HG03558 (cell line): ENCODE data around the gene INPP5D.
A peak's percentile ranks its signal among the peaks of the same experiment; 100 is the strongest.

ENCODE experiments used
- ATAC-seq: cut with Tn5 transposase; IDR thresholded peaks from one replicate; pipeline ENCODE4 v1.9.1; 2021; ENCODE audit warnings: moderate number of reproducible peaks; ENCODE audit not compliant: unreplicated experiment; ENCODE audit errors: extremely low read depth

Gene INPP5D

GRCh38 chr2:233245406-233245805 lies 185.3 kb downstream of the INPP5D start:
- ATAC-seq, result no peak

GRCh38 chr2:233247116-233247515 lies 187.0 kb downstream of the INPP5D start:
- ATAC-seq, result no peak

GRCh38 chr2:233247744-233248143 lies 187.6 kb downstream of the INPP5D start:
- ATAC-seq, result no peak

GRCh38 chr2:233248999-233249398 lies 188.9 kb downstream of the INPP5D start:
- ATAC-seq, result no peak

- no peak for ATAC-seq
Measured at GRCh38 chr2:233250568-233250967, 190.4 kb downstream of the INPP5D start.

- no peak for ATAC-seq
Measured at GRCh38 chr2:233250985-233251305, 190.8 kb downstream of the INPP5D start.

GRCh38 chr2:233251306-233252116 lies 191.4 kb downstream of the INPP5D start, which contains the start of gene ATG16L1:
ATG16L1 (plus strand) TSS chr2:233251673; CDS start chr2:233251828, 155 bp downstream.
- peak; percentile 89 for ATAC-seq

GRCh38 chr2:233252227-233252626 lies 192.1 kb downstream of the INPP5D start:
- ATAC-seq, result no peak

GRCh38 chr2:233255151-233255550 lies 195.0 kb downstream of the INPP5D start:
- no peak for ATAC-seq

- no peak for ATAC-seq
Measured at GRCh38 chr2:233256048-233256447, 195.9 kb downstream of the INPP5D start.
